HG02852 (cell line): ENCODE results near the gene DGUOK.
A peak's percentile ranks its signal among the peaks of the same experiment; 100 is the strongest.

Source experiments
- ATAC-seq: cut with Tn5 transposase; IDR thresholded peaks from one replicate; pipeline ENCODE4 v1.9.1; 2021; ENCODE audit warnings: mild to moderate bottlenecking, moderate library complexity; ENCODE audit not compliant: unreplicated experiment

DGUOK gene

DNA sequence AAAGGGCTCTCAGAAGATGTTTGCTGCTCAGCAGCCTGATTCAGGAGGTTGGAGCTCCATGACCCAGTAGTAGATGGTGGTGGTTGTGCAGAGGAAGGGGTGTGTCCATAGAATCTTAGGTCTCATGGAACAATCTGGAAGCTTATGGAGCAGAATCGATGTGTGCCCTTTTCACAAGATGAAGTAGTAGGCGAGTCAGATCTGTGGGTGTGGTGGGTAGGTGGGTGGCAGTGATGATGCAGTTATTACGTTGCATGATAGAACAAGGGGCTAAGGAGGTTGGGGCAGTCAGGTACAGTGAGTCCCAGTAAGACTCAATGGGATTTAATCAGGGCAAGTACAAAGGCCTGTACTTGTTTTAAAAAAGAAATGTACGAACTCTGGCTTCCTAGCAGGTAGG lies 67.1 kb downstream of the DGUOK start:
- no peak for ATAC-seq

DNA sequence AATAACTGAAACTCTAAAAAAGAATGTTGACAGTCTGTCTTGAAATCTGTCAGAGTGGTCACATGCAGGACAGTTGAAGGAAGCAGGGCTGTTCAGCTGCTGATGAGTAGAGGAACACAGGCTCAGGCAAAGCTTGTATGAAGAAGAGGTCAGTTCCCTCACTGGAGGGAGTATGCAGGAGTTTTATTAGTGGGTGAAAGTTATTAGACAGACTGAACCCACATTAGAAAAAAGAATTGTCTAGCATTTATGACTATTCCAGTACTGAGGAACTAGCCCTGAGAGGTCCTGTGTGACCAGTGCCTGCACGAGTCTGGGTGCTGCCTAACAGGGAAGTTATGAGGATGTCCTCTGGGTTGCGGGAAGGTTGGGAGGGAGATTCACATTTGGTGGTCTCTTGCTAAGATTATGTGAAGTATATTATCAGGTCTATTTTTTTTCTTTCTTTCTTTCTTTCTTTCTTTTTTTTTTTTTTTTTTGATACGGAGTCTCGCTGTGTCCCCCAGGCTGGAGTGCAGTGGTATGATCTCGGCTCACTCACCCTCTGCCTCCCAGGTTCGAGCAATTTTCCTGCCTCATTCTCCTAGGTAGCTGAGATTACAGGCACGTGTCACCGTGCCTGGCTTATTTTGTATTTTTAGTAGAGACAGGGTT lies 67.6 kb downstream of the DGUOK start:
- no peak for ATAC-seq

DNA sequence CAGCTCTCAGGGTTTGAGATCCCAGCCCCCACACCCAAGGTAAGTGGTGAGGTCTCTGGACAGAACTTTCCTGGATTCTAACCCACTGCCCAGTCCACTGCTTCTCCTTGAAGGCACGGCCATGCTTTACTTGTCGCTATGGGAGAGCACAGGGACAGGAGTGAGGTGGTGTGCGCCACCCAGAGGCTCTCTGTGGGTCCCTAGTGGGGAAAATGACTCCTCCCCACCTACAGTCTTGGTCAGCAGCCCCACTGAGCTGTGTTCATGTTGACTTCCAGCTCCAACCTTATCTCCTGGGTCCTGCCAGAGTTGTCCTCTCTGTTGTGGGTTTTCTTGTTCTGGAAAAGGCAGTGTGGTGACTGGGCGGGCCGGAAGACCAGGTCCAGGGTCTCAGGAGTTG lies 69.1 kb downstream of the DGUOK start:
- no peak for ATAC-seq

DNA sequence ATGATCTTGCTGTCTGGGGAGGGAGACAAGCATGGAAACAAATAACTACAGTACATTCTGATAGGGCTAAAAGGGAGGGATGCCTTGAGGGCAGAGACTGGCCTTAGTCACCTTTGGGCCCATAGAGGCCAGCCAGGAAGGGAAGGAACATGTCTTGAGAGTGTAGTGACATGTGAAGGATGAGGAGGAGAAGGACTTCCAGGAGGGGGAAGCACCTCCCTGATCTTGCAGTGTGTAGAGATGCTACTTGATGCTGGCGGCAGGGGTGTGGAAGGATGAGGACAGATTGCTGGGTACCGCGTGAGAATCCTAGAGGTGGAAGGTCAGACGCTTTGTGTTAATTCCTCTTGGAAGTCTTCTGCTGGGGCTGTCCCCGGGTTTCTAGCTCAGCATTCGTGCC lies 71.1 kb downstream of the DGUOK start:
- ATAC-seq, result no peak

DNA sequence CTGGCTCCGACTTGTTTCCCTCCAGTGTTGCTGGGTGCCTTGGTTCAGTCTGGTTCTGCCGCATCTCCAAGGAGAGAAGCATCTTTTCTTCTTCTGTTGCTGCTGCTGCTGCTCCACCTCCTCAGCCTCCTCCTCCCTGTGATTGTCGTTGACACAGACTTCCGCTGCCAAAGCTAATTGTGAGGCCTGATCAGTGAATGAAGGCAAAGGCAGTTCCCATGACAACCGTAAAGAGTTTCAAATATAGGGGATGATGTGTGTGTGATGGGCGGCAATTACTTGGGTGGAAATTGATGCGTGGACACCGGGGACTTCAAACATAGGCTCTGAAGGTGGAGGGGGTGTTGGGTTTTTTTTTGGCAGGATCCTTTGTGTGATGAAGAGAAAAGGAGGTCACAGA lies 71.8 kb downstream of the DGUOK start:
- no peak for ATAC-seq

DNA sequence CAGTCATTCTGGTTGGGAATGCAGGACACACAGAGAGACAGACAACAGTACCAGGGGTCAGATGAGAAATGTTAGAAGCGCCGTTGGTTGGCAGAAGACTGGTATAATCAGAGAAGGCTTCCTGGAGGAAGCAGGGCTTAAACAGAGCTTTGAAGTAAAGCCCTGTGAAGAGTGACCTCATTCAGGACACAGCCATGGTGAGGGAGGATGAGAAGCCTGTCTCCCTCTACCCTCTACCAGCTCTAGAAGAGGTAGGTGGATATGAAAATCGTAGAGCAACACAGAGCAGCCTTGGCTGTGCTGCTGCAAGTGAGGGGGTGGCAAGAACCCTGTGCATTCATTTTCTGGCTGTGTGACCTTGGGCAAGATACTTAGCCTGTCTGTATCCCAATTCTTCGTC lies 72.3 kb downstream of the DGUOK start:
- ATAC-seq, result no peak

DNA sequence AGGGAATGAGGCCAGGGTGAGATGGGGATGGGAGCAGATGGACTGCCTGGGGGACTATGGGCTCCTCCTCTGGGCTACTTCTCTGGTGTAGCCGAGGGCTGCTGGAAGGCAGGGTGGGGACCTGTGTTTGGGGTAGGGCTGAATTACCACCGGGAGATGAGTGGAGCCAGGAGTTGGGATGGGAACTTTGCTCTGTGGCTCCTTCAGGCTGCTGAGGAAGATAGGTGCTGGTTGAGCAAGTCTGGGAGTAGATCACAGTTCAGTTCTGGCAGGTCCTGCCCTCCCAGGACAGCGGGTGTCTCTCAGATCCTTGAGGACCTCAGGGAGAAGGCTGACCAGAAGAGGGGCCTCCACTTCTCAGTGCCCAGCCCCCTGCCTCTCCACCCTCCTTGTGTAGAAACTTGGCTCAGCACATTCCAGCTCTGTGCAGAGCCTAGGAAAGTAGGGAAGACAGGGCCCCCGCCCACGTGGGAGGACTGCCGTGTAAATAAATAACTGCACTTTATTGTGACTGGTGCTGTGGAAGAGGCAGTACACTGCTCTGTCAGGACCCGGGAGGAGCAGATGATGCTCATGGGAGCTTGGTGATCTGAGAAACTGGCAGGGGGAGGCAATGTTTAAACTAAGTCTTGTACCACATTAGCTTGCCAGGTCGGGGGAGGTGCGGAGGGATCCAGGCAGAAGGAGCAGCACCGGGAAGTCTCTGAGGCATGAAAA lies 73.4 kb downstream of the DGUOK start:
- ATAC-seq, result no peak

DNA sequence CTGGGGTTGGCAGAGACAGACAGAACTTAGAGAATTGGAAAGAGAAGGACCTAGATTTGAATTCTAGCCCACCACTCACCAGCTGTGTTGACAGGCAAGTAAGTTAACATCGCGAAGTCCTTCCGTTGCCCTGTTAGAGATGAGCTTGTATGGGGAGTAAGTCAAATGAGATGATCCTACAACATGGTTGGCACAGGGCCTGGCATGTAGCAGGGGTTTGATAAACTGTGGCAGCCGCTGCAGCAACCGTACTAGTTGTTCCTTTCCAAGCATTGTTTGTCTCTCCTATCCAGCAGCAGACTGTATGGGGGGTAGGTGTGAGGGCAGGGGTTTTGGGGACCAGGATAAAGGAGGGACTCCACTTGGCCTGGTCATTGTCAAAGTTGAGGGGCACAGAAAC lies 74.0 kb downstream of the DGUOK start:
- no peak for ATAC-seq

DNA sequence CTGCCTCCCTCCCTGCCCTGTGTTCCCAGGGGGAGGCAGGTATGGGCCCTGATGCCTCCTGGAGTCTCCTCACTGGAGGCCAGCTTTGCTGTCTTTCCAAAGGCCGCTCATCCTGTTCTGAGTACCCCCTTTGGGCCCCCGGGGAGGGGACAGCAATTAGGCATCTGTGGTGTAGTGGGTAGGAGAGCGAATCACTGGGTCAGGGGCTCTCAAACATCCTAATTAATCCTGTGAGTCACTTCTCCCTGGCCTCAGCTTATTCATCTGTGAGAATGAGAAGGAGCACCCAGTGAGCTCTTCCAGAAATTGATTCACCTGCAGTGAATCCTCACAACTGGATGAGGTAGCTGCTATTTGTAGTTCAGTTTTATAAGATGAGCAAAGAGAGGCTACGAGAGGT lies 74.4 kb downstream of the DGUOK start:
- ATAC-seq, result no peak

DNA sequence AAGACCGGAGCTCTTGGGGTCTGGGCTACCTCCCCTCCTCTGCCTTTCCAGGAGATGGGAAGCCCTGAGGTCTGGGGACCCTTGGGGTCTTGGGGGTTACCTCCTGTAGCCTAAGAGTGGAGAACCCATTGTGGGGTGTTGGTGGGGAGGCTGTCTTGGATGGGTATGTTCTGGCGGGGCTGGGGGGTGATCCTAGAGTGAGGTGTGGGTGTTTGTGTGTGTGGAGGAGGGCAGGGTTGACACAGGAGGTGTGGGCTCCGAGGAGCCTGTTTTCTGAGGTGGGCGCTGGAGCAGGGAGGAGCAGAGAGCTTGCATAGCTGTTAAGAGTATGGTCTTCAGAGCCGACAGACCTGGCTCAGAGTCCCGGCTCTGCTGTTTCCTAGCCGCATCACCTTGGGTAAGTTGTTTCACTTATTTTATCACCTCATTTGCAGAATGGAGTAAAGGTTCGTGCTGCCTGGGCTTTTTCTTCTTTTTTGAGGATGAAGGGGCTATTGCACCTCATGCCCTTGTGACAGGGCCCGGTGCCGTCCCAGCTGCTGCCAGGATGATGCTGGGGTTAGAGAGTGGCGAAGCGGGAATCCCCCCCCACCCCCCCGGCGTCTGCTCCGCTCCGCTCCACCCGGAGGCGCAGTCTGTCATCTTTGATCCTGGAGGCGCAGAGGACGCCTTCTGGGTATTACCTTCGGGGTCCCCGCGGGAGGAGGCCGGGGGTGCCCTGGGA lies 75.3 kb downstream of the DGUOK start:
- ATAC-seq, result peak; percentile 37

DNA sequence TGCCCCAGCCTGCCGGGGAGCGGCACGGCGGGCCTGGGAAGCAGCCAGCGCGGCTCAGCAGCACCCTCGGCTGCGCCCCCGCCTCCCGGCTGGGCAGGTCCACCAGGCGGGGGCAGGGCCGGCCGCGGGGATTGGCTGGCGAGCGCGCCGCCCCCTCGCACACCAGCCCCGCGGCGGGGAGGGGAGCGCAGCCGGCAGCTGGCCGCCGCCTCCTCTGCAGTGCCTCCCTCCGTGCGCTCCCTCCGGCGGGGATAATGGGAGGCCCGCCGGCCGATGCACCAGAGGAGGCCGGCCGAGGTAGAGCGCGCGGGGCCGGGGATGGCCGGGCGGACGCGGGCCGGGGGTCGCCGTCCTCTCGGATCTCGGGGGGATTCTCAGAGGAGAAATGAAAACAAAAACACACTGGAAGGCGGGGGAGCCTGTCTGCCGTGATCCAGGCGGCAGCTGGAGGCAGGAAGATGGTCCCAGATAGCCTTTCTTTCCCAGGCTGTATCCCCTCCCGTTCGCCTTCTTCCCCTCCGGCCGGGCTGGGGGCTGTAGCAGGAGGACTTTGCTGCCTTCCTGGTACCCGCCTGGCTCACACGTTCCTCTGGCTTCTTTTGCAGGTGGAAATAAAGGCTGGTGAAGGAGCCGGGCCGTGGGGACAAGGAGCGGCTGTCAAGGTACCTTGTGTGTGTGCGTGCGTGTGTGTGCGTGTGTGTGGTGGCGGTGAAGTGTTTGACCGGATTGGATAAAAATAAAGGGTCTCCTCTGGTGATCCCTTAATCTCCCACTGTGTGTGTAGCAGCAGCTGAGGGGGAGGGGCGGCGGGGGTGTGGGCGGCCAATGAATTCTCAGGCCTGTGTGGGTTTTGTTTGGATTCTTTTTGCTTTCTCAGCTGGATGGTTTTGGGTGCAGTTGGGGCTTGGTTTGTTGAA lies 76.1 kb downstream of the DGUOK start:
- peak; percentile 93 for ATAC-seq

DNA sequence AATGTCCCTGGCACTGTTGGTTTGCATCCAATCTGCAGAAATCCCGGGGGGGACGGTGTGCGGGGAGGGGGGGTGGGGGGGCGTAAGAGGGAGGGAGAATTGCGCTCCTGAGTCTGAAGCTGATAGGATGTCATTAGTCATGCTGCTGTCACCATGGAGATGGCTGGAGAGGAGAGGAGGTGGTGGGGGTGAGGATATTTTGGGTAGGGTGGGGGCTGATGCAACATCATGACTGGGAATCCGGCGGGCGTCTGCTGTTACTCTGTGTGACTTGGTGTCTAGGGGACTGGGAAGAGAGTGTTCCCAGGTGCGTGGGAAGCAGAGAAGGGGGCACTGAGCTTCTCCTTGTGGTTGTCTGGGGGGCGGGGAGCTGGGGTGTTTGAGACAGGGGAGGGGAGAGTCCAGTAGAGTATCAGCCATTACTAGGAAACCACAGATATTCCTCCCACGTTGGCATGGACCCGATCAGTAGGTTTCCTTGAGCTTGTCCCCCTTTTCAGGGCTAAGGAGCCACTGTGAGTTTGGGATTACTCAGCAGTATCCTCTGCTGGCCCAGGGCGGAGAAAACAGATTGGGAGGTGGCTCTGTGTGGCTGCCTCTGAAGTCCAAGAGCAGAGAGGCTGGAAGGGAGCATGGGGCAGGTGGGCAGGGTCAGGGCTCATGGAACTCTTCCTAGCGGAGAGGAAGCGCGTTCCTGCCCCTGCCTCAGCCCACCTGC lies 77.0 kb downstream of the DGUOK start:
- ATAC-seq, result no peak

DNA sequence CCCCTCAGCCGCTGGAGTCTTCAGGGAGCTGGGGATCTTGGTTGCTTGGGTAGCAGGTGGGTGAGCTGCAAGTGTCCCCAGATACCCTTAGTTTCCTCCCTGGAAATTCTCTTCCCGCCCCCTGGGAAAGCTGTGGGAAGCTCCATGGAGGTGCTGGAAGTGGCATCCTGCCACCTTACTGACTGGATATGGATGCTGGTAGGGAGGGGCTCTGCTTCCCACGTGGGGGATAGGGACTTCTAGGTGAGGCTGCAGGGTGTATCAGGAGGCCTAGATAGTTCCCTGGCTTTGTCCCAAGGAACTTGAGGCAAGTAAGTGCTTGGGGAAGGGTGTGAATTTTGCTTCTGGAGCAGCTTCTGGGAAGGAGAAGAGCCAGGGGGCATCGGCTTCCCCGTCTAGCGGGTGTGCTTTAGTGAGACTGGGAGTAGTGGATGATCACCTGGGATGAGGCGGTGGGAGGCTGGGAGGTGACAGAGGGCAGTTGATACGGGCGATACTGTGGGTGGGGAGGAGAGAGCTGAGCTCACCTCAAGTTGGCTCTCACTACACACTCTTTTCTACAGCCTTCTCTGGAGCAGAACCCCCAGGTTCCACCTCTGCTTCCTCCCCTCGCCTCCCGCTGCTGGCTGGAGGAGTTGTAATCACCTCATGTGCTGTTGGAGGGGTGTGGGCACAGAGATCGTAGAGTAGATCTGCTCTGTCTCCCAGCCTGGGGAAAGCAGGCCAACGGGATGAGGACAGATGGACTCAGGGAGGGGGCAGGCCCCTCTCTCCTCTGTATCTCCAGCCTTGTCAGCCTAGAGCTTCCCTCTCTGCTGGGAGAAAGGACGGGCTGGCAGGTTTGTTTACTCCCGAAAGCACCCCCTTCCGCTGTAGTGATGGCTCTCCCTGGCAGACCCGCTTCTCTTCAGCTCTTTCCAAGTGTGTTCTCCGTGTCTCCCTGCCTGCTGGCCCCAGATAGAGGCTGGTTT lies 77.8 kb downstream of the DGUOK start:
- ATAC-seq, result no peak

DNA sequence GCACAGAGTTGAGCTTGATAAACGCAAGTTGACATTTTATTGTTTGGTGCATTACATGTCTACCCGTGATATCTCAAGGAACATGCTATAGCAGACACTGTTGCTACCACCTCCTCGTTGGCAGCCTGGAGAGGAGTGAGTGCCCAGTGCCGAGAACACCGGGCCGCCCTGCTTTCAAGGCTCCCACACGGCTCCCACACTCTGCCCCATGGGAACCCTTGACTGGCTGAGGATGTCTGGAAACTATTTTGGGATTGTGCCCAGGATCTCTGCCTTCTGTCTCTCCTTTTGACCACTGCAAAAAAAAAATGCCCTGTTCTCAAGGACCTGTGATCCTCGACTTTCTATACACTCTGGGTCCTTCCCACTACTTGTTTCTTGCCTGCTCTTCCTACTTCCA lies 79.1 kb downstream of the DGUOK start:
- no peak for ATAC-seq

DNA sequence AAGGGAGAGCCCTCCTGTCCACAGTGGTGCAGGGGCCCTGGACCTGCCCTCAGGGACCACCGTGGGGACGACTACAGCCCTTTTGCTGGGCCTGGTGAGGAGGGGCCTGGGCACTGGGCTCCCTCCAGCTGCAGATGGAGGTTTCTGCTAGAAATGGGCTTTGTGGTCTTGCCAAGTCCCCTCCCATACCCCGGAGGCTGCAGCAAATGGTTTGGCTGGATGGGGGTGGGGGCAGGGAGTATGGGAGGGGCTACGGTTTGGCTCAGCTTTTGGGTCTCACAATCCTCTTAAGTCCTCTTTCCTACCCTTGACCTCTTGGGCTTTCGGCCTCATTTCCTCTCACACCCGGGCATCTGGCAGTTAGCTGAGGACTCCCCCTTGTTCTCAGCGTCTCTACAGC lies 79.8 kb downstream of the DGUOK start:
- no peak for ATAC-seq

DNA sequence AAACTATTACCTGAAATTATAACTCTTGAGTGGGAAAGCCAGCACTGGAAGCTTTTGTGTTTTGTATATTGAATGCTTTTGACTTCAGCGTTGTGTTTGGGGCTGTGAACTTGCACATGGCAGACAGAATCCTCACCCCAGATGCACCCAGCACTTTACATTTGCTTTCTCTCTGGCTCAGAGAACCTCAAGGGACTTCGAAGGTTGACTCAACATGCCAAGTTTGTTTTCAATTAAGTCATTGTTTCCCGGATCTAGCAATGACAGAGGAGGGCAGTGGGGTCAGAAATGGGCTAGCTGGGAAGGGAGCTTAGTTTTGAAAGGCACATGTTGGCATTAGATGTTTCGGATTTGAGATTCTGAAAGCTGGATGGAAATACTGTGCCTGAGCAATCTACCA lies 80.4 kb downstream of the DGUOK start:
- ATAC-seq, result no peak

DNA sequence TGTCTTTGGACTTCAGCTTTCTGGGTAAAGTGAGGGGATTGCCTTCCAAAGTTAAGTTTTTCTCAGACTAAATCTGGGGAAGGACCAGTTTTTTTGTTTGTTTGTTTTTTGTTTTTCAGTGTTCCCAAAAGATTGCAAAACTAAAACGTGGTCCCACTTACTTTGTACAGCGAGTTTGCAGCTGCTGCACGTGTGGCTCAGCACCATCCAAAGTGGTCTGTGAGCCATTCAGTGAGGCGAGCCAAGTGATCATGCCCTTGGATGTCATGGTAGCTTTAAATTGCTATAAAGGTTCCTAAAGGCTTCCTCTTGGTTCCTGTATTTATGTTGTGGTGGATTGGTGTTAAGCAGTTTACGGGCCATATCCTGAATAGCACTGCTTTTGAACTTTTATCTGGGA lies 81.0 kb downstream of the DGUOK start:
- no peak for ATAC-seq
